NB4 (cell line): ENCODE results near the gene SEZ6.

Source experiments
- MYC ChIP-seq: IDR thresholded peaks from 2 replicates; pipeline ENCODE4 v1.6.1; 2011; ENCODE audit warnings: low read depth, low read length
- POLR2A ChIP-seq: IDR thresholded peaks from 2 replicates; pipeline ENCODE4 v1.6.1; 2011; ENCODE audit warnings: mild to moderate bottlenecking; ENCODE audit not compliant: insufficient read length; ENCODE audit errors: extremely low read depth
- TF ChIP-seq, protein P1 (sequence below): IDR thresholded peaks from one replicate; pipeline ENCODE4 v1.5.1; 2012; ENCODE audit warnings: low read depth, low read length
- TF ChIP-seq, protein P2 (sequence below): IDR thresholded peaks from 2 replicates; pipeline ENCODE4 v1.6.1; 2011; ENCODE audit warnings: low read depth, low read length

GRCh38 chr17:29042026-29042678 lies 36.3 kb upstream of the SEZ6 start:
- TF ChIP-seq, protein P1, sequence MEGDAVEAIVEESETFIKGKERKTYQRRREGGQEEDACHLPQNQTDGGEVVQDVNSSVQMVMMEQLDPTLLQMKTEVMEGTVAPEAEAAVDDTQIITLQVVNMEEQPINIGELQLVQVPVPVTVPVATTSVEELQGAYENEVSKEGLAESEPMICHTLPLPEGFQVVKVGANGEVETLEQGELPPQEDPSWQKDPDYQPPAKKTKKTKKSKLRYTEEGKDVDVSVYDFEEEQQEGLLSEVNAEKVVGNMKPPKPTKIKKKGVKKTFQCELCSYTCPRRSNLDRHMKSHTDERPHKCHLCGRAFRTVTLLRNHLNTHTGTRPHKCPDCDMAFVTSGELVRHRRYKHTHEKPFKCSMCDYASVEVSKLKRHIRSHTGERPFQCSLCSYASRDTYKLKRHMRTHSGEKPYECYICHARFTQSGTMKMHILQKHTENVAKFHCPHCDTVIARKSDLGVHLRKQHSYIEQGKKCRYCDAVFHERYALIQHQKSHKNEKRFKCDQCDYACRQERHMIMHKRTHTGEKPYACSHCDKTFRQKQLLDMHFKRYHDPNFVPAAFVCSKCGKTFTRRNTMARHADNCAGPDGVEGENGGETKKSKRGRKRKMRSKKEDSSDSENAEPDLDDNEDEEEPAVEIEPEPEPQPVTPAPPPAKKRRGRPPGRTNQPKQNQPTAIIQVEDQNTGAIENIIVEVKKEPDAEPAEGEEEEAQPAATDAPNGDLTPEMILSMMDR: no peak
- TF ChIP-seq POLR2A (no peak), MYC (no peak)
- TF ChIP-seq, protein P2, sequence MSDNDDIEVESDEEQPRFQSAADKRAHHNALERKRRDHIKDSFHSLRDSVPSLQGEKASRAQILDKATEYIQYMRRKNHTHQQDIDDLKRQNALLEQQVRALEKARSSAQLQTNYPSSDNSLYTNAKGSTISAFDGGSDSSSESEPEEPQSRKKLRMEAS: no peak
